Prostate gland (tissue), 2 donors: ENCODE measurements around the gene UPF1. TPM values are rescaled to one million over a fixed set of nuclear protein-coding genes. Genes with fewer than 3 reads are reported as not detected.

Experiments
- DNase-seq: peaks from one replicate; pipeline ENCODE4 v3.0.0-alpha.2; 2019; ENCODE audit warnings: low spot score
- H3K27ac ChIP-seq, 2 donors: fragments of 200-600 bp; sonication (generic); 2 replicates each; pipeline ENCODE4 v1.5.1; 2017 to 2019
- H3K27me3 ChIP-seq: fragments of 200-600 bp; sonication (generic); replicated peaks from 2 replicates; pipeline ENCODE4 v1.5.1; 2019; ENCODE audit not compliant: insufficient read depth
- H3K36me3 ChIP-seq, 2 donors: fragments of 200-600 bp; sonication (generic); 1 replicate in 1 of 2; 2 replicates in 1 of 2; pipeline versions ENCODE4 v1.5.1 to v1.8.1; 2017 to 2019
- H3K4me1 ChIP-seq: fragments of 200-600 bp; sonication (generic); replicated peaks from 2 replicates; pipeline ENCODE4 v1.5.1; 2019
- H3K4me3 ChIP-seq, 2 donors: fragments of 200-600 bp; sonication (generic); 2 replicates each; pipeline ENCODE4 v1.5.1; 2017 to 2019
- H3K9me3 ChIP-seq: fragments of 200-600 bp; sonication (generic); 2 replicates; pipeline ENCODE4 v1.5.1; 2017
- POLR2A ChIP-seq: fragments of 450-650 bp; IDR thresholded peaks from one replicate; pipeline ENCODE4 v1.6.1; 2016; ENCODE audit warnings: antibody characterized with exemption, mild to moderate bottlenecking
- POLR2AphosphoS5 ChIP-seq: sonication (generic); formaldehyde crosslinking; IDR thresholded peaks from one replicate; pipeline ENCODE4 v1.6.1; 2017; ENCODE audit warnings: antibody characterized with exemption
- WGBS: methylation state at CpG from one replicate; pipeline ENCODE4 v1.1.5; 2018; 5-methylcytosine and 5-hydroxymethylcytosine counted together
- intact Hi-C: fragments of 100-400 bp; cut with DNase I; formaldehyde crosslinking; loops from one replicate; pipeline ENCODE4 v1.14.2; 2022
- total RNA-seq, 2 donors: library from RNA; depleted of rRNA; stranded (reverse); fragments of >200 nt; gene quantifications; one replicate each; pipeline ENCODE4 v1.1.0, GENCODE V29; 2016
- TF ChIP-seq, protein P1 (sequence below), 4 experiments: fragments of 200-600 bp in 2 of 4; fragments of 450-650 bp in 2 of 4; sonication (generic) in 2 of 4; IDR thresholded peaks; 1 replicate in 3 of 4; 2 replicates in 1 of 4; pipeline ENCODE4 v1.5.1; 2016 to 2019; ENCODE audit warnings: antibody characterized with exemption in 4 of 4, mild to moderate bottlenecking in 2 of 4, moderate library complexity in 2 of 4

UPF1 gene
- total RNA-seq, 2 donors from 2014 or later, result 105 to 171 TPM

DNA sequence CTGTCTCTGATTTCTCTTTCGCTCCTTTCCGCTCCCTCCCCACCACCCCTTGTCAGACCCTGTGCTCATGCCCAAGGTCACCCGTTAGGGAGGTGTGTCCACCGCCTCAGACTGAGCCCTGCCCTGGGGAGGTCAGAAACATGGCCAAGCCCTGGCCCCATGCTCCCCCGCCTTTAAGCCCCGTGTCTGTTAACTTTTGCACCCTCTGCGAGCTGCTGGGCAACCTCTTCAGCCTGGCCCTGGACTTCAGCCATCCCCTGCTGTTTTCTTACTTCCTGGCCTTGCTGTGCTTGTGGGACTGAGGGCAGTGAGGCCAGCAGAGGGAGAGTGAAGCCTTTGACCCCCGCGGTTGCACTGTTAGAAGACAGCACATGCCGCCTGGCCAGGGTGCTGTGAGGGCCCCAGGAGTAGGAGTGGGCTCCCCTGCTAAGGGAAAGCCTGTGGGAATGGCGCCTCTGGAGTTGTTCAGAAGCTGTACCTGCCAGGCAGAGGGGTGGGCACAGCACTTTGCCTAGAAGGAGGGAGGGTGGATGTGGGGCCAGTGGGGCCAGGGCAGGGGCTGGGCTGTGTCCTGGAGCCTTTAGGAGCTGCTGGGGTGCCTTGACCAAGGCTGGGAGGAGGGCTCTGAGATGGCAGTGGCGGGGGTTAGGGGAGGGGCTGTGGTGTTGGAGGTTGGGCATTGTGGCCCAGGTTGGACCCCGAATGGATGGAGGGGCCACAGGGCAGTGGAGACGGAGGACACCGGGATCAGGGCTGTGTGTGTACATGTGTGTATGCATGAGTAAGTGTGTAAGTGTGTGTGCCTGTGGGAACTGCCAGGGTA lies 7.9 kb downstream of the UPF1 start:
- H3K4me3 ChIP-seq, result no peak overlapping the region
- H3K36me3 ChIP-seq, result no peaks in the 10 kb centered on the region
- WGBS, result 79% methylated on average over 15 of the region's 15 CpGs
- no peak overlapping the region for H3K27ac ChIP-seq
- intact Hi-C loops, result no loop called here
- H3K9me3 ChIP-seq, result no peaks in the 10 kb centered on the region
- no peak for DNase-seq
- TF ChIP-seq POLR2A (no peak), POLR2AphosphoS5 (no peak)
- TF ChIP-seq, protein P1, sequence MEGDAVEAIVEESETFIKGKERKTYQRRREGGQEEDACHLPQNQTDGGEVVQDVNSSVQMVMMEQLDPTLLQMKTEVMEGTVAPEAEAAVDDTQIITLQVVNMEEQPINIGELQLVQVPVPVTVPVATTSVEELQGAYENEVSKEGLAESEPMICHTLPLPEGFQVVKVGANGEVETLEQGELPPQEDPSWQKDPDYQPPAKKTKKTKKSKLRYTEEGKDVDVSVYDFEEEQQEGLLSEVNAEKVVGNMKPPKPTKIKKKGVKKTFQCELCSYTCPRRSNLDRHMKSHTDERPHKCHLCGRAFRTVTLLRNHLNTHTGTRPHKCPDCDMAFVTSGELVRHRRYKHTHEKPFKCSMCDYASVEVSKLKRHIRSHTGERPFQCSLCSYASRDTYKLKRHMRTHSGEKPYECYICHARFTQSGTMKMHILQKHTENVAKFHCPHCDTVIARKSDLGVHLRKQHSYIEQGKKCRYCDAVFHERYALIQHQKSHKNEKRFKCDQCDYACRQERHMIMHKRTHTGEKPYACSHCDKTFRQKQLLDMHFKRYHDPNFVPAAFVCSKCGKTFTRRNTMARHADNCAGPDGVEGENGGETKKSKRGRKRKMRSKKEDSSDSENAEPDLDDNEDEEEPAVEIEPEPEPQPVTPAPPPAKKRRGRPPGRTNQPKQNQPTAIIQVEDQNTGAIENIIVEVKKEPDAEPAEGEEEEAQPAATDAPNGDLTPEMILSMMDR (IDR thresholded peaks at IDR 0.05), result no peak
- H3K4me1 ChIP-seq, result peaks cover 15% of the 10 kb centered on the region
- no peaks in the 10 kb centered on the region for H3K27me3 ChIP-seq

DNA sequence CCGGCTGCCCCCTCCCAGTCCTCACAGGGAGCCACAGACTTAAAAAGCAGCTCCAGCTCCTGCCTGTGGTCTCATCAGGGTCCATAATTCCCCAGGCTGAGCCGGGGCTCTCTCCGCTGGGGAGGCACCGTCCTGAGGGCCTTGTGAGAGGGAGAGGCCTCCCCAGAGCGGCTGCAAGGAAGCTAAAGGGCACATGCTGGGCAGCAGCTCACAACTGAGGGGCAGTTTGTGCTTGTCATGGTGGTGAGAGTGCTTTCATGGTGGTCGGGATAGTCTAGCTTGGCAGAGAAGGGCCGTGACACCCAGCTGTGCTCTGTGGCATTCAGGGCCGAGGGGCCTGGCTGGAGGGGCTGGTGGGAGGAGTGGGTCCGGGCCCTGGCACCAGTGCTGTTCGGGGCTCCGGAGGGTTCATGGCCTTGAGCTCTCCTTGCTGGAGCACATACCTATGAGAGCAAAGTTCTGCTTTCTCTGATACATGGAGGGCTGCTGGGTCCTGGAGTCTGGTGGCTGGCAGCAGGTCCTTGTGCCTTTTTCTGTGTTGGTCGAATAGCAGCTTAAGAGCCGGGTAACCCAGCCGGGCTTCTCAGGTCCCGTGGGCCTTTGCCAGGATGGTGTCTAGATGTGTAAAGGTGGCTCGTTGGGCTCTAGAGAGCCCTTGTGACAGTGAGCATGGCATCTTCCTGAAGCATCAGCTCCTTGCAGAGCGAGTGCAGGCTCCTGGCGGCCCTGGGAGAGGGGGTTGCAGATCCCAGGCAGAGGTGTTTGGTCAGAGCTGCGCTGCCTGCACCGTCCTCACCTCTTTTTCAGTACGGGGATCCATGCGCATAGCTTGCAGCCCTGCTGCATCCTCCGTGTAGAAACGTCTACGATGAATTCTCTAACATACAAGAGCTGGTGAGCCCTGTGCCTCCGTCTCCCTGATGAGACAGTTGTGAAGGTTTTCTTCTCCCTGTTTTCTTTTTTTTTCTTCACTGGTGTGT lies 8.8 kb downstream of the UPF1 start:
- H3K4me3 ChIP-seq, result no peak overlapping the region
- 68% methylated on average over 26 of the region's 26 CpGs for WGBS
- no peaks in the 10 kb centered on the region for H3K36me3 ChIP-seq
- no peaks in the 10 kb centered on the region for H3K27me3 ChIP-seq
- no peaks in the 10 kb centered on the region for H3K9me3 ChIP-seq
- DNase-seq, result no peak
- no peak for TF ChIP-seq POLR2AphosphoS5
- TF ChIP-seq, protein P1 (IDR thresholded peaks at IDR 0.05), result no peak
- no peak for TF ChIP-seq POLR2A
- intact Hi-C loops, result no loop called here
- no peak overlapping the region for H3K27ac ChIP-seq
- peaks cover 15% of the 10 kb centered on the region for H3K4me1 ChIP-seq

DNA sequence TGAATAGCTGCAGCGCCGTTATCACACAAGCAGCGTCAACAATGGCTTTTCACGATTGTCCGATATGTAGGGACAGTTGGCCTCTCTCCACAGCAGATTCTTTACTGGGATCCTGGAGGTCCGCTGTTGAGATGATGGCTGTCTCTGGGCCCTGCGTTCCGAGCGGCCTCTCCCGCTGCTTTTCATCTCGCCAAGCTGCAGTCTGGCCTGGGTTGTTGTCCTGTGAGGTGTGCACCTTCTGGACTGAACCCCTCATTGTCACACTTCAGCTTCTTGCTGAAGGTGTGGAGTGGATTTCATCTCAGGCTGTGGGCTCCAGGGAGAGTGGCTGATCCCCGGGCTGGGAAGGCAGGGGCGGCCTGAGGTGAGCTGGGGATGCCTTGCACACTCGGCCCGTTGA lies 9.6 kb downstream of the UPF1 start:
- 70% methylated on average over 15 of the region's 15 CpGs for WGBS
- Histone ChIP-seq H3K4me3 (no peak overlapping the region), H3K4me1 (peaks cover 15% of the 10 kb centered on the region), H3K9me3 (no peaks in the 10 kb centered on the region), H3K27ac (no peak overlapping the region), H3K36me3 (no peaks in the 10 kb centered on the region), H3K27me3 (no peaks in the 10 kb centered on the region)
- TF ChIP-seq POLR2A (no peak), POLR2AphosphoS5 (no peak)
- TF ChIP-seq, protein P1 (IDR thresholded peaks at IDR 0.05), result no peak
- DNase-seq, result no peak
- intact Hi-C loops, result no loop called here

GRCh38 chr19:18842166-18842565 lies 10.4 kb downstream of the UPF1 start:
- TF ChIP-seq, protein P1 (IDR thresholded peaks at IDR 0.05), result no peak
- TF ChIP-seq POLR2A (no peak), POLR2AphosphoS5 (no peak)
- DNase-seq, result no peak
- intact Hi-C loops, result no loop called here
- no peak overlapping the region for H3K27ac ChIP-seq
- H3K27me3 ChIP-seq, result no peaks in the 10 kb centered on the region
- H3K4me3 ChIP-seq, result no peak overlapping the region
- no peaks in the 10 kb centered on the region for H3K9me3 ChIP-seq
- no peaks in the 10 kb centered on the region for H3K36me3 ChIP-seq
- peaks cover 15% of the 10 kb centered on the region for H3K4me1 ChIP-seq
- 57% methylated on average over 7 of the region's 7 CpGs for WGBS
